HG02798 (cell line): ENCODE data around the gene CTDP1.
"Not testable (repeated sequence)": the region's sequence is repeated elsewhere in the genome, so short reads cannot be mapped to it uniquely, and the experiment has no call there.

ENCODE experiments used
- ATAC-seq: cut with Tn5 transposase; IDR thresholded peaks from one replicate; pipeline ENCODE4 v1.9.1; 2021; ENCODE audit warnings: mild to moderate bottlenecking; ENCODE audit not compliant: unreplicated experiment, poor library complexity

Gene CTDP1

DNA sequence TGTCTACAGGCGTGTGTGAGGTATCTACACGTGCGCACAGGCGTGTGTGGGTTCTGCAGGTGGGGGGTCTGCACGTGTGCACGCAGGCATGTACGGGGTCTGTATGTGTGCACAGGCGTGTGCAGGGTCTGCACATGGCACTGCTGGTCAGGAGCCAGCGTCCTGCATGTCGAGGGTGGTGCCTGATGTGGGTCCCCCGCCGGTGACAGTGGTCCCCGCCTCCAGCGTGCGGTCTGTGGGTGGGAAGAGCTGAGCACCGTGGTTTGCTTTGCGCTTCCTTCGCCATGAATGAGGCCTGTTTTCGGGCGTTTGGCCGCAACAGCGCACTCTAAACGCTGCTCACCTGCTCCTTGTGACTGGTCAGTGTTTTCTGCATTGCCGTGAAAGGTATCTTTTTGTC lies 57.2 kb downstream of the CTDP1 start:
- no peak for ATAC-seq

DNA sequence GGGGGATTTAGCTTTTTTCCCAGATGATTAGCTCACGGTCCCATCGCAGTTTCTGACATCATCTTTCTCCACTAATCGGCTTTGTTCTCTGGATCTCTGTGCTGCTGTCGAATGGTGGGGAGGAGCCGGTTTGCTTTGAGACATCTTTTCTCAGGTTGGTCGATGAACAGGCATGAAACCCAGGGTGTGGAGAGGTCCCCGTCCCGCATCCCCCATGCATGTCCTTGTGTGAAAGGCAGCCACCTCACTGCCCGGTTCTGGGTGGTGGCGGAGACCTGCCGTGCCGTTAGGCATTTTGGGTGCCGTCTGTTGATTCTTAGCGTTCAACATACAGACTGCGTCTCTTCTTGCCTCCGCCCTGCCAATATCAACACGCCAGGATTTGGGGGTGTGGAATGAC lies 57.8 kb downstream of the CTDP1 start:
- ATAC-seq: no peak

DNA sequence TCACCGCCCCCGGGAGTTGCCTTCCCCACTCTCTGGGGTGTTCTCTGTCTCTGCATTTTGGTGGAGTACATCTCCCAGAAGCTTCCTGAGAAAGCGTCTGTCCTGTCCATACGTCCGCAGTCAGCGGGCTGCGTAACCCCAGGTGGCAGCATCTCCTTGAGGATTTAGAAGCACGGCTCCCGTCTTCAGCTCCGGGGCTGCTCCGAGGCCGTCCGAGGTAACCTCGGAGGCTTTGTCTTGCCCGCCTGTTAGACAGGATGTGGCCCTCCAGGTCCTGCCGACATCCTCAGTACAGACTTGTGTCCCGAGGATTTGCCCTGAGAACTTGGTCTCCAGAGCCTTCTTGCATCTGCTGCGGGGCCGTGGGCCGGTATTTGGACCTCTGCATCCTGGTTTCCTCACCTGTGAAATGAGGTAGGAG lies 58.4 kb downstream of the CTDP1 start:
- ATAC-seq: no peak

DNA sequence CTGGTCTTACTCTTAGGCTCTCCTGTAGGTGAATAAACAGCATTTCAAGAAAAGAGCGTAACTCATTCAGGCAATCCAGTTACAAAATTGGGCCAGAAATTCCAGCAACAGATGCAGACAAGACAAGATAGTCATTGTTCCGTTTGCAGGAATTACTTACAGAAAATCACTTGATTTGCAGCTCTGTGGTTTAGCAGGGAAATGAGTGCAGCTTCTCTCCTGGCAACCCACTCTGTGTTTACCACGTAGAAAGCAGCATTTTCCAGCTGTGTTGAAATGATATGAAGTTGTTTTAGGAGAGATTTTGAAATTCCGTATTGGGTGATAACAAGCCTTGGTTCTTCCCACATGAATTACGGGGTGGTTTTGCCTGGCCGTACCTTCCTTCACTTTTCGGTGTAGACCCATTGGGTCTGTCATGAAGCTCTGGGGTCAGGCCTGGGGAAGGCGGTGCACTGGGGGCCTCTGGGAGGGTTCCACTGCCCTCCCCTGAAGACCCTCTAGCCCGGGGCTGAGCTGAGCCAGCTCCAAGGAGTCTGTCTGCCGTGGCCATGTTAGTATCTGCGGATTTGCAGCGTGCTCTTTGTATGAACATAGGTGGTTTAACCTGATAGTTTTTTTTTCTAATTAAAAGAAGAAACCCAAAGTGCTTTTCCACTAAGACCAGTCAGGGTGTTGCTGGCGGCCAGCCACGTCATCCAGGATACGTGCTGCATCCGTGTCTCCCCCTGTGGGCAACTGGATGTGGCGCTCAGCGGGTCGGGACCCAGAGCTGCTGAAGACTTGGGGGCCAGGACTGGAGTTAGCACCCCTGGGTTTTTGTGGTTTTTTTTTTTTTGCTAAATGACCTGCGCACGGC lies 59.2 kb downstream of the CTDP1 start:
- ATAC-seq: no peak

DNA sequence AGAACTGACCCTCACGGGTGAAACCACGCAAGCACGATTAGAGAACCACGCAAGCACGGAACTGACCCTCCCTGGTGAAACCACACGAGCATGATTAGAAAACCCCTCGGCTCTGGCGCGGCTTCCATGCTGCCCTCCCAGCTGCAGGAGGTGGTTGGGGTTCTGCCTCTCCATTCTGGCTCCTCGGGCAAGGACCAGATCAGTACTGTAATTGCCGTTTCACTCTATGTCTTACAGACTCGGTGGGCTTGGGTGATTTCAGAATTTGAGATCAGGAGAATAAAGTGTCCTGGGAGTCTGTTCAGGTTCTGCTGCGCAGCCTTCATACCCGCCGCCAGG lies 59.8 kb downstream of the CTDP1 start:
- ATAC-seq: no peak

DNA sequence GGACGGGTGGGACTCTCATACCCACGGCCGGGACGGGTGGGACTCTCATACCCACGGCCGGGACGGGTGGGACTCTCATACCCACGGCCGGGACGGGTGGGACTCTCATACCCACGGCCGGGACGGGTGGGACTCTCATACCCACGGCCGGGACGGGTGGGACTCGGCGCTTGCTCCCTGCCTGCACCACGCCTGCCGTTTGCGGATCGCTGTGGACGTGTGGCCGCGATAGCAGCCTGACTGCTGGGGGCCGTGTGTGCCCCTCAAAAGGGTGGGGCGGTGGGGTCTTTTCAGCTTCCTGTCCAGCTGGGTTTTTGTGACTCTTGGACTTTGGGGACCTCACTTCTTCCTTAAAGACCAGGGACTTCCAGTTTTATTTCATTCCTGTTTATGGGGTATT lies 60.4 kb downstream of the CTDP1 start:
- ATAC-seq: not testable (repeated sequence)

DNA sequence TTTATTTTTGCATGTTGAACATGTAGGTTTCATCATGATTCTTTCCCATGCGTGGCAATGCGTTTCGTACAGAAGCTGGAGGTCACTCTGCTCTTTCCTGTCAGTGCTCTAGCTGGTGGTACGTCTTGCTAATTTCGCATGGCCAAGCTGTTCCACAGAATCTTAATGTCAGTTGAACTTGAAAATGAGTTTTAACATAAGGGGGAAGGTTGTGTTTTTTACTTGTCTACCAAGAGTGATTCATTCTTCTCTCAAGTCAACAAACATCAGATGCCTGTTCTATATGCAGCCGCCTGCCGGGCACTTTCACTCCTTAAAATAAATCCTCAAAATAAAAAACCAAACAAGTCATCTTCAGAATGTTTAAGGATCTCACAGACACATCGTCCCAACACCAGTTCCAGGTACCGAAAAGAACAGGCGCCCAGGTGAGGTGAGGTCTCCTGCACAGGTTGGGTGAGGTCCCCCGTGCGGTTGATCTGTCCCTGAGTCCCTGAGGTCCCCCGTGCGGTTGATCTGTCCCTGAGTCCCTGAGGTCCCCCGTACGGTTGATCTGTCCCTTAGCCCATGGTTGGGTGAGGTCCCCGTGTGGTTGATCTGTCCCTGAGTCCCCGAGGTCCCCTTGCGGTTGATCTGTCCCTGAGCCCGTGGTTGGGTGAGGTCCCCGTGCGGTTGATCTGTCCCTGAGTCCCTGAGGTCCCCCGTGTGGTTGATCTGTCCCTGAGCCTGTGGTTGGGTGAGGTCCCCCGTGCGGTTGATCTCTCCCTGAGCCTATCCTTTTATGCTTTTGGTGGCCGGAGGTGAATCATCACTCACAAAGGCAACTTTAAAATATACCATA lies 61.1 kb downstream of the CTDP1 start:
- no peak for ATAC-seq

DNA sequence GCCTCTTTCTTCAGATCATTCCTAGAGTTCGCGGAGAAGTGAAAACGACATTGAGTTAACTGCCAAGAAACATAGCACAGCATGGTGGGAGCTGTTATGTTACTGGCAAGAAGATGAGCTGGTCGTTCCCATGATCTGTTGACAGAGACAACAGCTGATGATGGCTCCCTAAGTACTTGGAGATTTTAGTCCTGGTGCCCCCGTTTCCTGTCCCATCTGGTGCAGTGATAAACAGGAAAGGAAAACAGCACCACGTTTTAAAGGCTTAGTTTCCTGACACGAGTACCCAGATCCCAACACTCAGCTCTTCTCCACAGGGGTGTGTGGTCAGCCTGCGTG lies 61.7 kb downstream of the CTDP1 start:
- no peak for ATAC-seq

DNA sequence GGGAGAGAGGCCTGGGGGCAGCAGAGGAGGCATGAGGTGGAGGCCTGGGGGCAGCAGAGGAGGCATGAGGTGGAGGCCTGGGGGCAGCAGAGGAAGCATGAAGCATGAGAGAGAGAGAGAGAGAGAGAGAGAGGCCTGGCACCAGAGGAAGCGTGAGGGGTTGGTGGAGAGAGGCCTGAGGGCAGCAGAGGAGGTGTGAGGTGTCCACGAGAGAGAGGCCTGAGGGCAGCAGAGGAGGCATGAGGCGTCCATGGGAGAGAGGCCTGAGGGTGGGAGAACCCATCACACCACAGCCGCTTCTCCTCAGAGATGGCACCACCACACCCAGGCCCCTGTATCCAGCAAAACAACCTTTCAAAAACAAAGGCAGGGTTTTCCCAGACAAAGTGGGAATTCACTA lies 62.5 kb downstream of the CTDP1 start:
- no peak for ATAC-seq

DNA sequence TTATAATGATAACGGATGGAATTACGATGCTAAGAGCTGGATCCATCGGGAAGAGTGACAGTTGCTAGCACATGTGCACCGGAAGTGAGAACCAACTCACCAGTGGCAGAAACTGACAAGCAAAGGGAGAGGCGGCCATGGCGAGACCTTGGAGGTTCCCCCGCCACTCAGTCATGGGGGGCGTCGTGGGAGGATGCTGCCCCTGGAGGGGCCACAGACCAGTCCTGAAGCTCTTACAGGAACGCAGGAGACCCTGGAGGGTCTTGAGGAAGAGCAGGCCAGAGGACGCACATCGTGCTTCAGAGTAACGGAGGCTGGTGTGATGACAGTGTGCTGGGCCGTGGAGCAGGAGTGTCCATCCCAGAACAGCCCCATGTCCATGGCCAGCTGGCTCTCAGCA lies 65.0 kb downstream of the CTDP1 start:
- ATAC-seq: no peak

DNA sequence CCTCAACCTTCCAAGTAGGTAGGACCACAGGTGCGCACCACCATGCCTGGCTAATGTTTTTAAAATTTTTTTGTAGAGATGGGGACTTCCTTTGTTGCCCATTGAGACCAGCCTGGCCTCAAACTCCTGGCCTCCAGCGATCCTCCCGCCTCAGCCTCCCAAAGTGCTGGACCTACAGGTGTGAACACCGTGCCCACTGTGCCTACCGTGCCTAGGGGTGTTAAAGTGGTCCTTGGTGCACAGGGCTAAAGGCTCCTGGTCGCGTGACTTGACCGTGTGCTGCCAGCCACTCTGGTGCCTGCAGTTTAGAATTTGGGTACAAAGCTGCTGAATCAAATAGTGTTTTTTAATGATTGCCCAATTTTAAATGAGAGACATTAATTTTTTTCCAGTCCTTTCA lies 67.1 kb downstream of the CTDP1 start:
- ATAC-seq: no peak

DNA sequence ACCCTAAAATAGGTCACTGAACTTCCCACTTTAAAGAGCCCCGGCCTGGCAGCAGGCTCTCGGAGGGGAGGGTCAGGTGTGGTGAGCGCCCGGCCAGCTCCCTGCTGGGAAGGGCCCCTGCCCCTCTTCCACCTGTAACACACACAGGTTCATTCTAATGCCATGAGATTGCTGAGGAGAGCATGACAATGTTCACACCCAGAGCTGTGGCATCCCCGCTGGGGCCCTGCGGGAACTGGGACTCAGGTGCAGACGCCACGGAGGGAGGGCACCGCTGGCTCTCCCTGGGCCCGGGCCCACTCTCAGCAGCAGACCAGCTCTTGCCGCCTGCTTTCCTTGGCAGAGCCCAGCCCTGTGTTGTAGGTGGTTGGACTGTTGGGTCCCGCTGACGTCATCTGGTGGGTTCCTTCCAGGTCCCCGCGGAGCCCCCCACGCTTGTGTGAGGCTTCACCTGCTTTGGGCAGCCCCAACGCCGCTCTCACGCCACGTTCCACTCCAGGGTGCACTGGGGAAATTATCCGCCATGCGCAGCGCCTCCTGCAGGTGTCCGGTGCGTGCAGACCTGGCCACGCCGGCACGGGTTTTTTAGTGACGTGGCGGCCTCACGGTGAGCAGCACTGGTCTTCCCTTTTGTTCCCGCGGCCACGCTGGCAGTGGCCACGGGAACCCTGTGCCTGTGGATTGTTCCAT lies 67.7 kb downstream of the CTDP1 start:
- ATAC-seq: no peak

DNA sequence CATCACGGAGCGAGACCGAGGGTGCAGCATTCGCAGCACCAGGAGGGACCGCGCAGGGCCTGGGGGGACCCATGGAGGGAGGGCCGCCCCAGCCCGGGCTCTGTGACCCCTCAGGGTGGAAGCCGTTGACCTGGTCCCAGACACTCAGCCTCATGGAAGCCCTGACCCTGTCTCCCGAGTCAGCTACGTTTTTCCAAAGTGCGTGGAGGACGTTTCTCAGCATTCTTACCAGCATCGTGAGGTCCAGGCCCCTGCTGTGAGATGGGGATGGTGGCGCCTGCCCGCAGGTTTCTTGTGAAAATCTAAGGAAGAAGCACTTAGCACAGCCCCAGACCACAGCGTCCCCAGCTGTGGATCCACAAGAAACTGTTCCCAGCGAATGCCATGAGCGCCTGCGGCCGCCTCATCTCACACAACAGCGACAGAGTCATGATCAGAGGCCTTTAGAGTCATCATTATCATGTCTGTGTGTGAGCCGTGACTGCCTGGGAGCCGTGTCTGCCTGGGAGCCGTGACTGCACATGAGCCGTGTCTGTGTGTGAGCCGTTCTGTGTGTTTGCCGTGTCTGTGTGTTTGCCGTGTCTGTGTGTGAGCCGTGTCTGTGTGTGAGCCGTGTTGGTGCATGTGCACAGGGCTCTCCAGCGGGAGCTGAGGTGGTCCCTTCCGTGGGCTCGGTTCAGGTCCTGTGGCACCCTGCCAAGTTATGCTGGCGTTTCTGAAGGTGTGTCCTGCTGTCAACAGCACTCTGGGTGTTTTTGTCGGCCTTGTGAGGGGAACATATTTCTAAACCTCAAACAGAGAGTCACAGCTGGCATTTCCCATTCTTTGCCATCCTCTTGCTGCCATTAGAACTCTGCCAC lies 68.9 kb downstream of the CTDP1 start:
- ATAC-seq: no peak

DNA sequence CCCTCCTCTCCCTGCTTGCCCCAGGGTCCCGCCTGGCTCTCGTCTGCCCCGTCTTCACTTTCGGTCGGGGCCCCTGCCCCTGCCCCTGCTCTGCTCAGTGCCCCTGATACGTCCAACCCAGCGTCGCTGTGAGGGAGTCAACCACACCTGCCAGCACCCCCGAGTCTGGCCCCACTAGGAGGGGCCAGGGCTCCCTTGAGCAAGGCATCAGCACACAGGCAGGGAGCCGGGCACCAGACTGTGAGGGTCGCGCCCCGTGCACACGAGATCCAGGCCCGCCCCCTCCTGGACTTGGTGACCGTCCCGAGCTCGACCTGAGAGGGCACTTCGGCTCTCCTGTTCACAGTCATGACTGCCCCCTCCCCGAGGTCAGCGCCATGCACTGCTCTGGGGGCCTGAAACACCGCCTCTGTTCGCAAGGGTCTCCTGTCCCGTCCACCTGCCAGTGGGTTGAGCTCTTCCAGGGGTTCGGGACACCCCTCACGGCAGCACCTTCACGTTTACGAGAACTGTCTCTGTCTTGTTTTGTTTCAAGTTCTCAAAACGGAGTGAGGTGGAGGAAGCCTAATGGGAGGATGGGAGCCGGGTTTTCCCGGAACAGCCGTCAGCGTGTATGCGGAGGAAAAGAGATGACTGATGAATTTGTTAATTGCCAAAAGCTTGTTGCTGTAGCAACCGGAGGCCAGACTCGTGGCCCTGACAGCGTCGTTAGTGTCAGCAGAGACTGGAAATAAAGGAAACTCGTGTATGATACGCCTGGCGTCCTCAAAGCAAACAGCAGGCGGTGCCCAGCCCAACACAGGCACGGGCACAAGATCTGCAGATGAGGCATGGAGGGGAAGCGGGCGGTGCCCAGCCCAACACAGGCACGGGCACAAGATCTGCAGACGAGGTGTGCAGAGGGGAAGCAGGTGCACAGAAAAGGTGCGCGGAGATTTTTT lies 69.9 kb downstream of the CTDP1 start:
- ATAC-seq: no peak

DNA sequence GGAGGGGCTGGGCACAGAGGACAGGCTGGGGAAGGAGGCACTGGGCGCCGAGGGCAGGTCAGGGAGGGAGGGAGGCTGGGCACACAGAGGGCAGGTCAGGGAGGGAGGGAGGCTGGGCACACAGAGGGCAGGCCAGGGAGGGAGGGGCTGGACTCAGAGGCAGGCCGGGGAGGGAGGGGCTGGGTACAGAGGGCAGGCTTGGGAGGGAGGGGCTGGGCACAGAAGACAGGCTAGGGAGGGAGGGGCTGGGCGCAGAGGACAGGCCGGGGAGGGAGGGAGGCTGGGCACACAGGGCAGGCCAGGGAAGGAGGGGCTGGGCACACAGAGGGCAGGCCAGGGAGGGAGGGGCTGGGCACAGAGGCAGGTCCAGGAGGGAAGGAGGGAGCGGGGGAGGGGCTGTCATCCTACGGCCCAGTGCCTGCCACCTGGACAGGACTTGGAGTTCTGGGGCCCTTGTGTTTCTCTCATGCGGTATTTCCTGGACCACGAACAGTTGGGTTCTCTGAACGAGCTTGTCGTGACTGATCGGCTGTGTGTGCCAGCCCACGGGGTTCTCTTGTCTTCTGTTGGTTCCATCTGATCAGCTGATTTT lies 71.5 kb downstream of the CTDP1 start:
- ATAC-seq: no peak

DNA sequence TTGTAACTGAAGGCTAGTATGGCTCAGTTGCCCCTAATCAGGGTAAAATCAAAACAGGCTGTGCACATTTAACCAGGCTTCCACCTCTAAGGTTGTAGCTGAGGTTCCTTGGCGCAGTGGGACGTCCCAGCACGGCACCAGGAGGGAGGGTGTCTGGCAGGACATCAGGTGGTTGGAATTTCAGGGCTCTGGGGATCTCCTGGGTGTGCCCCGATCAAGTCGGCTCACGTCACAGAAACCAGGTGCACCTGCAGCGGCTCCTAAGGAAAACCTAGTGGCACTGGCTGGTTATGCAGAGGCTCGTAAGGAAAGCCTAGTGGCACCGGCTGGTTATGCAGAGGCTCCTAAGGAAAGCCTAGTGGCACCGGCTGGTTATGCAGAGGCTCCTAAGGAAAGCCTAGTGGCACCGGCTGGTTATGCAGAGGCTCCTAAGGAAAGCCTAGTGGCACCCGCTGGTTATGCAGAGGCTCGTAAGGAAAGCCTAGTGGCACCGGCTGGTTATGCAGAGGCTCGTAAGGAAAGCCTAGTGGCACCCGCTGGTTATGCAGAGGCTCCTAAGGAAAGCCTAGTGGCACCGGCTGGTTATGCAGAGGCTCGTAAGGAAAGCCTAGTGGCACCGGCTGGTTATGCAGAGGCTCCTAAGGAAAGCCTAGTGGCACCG lies 72.4 kb downstream of the CTDP1 start:
- ATAC-seq: not testable (repeated sequence)

DNA sequence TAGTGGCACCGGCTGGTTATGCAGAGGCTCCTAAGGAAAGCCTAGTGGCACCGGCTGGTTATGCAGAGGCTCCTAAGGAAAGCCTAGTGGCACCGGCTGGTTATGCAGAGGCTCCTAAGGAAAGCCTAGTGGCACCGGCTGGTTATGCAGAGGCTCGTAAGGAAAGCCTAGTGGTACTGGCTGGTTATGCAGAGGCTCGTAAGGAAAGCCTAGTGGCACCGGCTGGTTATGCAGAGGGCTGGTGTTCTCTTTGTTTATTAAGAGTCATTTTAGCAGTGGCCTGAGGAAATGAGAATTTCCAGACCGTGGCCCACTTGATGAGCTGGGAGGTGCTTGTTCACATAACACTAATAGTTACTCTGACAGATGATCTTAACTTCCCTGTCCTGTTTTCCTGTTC lies 73.3 kb downstream of the CTDP1 start:
- not testable (repeated sequence) for ATAC-seq

DNA sequence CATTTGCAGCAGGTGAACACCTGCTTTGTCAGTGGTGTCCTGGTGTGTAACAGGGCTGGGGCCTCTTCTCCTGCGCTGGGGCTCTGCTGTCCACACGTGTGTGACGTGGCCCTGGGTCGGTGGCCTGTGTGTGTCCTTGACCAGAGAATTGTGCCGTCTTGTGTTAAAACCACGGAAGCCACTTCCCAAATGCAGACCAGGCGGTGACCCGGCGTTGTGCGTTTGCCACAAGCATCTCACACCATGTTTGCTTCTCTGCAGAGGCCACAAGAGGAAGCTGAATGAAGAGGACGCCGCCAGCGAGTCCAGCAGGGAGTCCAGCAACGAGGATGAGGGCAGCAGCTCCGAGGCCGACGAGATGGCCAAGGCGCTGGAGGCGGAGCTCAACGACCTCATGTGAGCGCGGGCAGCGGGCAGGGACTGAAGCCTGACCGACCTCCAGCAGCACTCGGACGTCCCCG lies 73.8 kb downstream of the CTDP1 start:
- ATAC-seq: no peak
